ENCODE results near the gene ASPG. TPM values are rescaled to one million over a fixed set of nuclear protein-coding genes. Genes with fewer than 3 reads are reported as not detected.

Gene ASPG
- total and polyA plus RNA-seq, 2 of the 13 experiments (the other 11 are each of a cell fraction or from before 2014, with no cell fraction given), result not detected

DNA sequence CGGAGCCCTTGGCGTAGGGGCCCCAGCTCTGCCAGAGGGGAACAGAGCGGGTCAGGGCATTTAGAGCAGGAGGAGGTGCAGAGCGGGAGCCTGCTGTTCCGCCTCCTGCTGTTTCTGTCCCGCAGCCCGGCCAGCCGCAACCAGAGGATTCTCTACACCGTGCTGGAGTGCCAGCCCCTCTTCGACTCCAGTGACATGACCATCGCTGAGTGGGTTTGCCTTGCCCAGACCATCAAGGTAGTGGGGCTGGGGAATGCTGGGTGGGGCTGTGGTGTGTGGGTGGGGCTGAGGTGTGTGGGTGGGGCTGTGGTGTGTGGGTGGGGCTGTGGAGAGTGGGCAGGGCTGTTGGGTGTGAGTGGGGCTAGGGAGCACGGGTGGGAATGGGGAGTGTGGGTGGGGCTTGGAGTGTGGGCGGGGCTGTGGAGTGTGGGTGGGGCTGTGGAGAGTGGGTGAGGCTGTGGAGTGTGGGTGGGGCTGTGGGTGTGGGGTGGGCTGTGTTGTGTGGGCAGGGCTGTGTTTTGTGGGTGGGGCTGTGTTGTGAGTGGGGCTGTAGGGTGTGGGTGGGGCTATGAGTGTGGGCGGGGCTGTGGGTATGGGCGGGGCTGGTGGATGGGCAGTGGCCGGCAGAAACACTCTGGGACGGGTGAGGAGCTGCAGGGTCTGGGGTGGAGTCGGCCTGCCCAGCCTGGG is 8.0 kb downstream of the ASPG start (continued):
- TF ChIP-seq, protein P1, sequence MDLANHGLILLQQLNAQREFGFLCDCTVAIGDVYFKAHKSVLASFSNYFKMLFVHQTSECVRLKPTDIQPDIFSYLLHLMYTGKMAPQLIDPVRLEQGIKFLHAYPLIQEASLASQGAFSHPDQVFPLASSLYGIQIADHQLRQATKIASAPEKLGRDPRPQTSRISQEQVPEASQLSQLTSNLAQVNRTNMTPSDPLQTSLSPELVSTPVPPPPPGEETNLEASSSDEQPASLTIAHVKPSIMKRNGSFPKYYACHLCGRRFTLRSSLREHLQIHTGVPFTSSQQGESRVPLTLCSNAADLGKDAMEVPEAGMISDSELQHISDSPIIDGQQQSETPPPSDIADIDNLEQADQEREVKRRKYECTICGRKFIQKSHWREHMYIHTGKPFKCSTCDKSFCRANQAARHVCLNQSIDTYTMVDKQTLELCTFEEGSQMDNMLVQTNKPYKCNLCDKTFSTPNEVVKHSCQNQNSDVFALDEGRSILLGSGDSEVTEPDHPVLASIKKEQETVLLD (CRISPR knock-in tag; IDR thresholded peaks at IDR 0.05; ENCODE audit: low read depth), result no peak
- TF ChIP-seq ZNF296 (CRISPR knock-in tag; conservative IDR thresholded peaks at IDR 0.05), result no peak
- no peak for TF ChIP-seq ZNF205 (CRISPR knock-in tag; IDR thresholded peaks at IDR 0.05)

DNA sequence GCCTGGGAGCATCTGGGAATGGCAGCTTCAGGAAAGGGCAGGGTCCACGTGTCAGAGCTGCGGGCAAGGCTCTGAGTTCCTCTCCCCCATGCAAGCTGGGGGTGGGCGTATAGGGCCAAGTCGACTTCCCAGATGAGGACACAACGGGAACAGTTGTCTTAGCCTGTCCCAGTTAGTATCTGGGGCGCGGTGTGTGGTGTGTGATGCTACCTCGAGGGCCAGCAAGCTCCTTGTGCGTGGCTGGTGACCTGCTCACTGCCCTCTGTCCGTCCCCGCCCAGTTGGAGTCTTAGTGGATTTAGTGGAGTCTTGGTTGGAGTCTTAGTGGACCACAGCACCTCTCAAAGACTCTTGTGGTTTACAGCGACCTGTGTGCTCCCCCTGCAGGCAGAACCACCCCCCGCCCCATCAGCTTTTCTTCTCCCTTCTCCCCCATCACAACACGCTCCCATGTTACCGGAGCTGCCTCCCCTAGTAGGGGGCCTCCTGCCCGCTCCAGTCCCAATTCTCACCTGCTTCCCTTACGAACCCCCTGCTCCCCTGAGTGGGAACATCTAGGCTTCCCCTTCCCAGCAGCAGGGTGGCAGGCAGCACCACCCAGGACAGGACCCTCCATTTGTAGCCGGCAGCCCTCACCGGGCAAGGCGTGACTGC is 8.7 kb downstream of the ASPG start:
- no TSS peak for BruUV-seq (replicated peaks)
- no peak for FAIRE-seq
- H3K9ac ChIP-seq (ENCODE audit: insufficient read depth, low read depth, low read length), result no peak overlapping the region
- in situ Hi-C loops (cut with HindIII; ENCODE audit: extremely low pct_ligation_motif_present, low pct_unique_long_range_greater_than_20kb), result no loop called here
- WGBS (ENCODE audit: low lambda C conversion rate), result 25% methylated on average over 5 of the region's 20 CpGs
- H2AFZ ChIP-seq (ENCODE audit: low read length), result no peak overlapping the region
- peaks cover 3 to 15% of the 10 kb centered on the region in 2 experiments; a peak in 2 of 5 replicates for H3K27me3 ChIP-seq (ENCODE audit: control insufficient read depth in 1 of 2, insufficient read depth in 2 of 2, low read length in 2 of 2)
- no peak overlapping the region for H3K4me3 ChIP-seq (replicated peaks in 1 of 3; ENCODE audit: insufficient read depth in 1 of 3, low read depth in 2 of 3, low read length in 3 of 3)
- intact Hi-C loops (cut with micrococcal nuclease; ENCODE audit: unreplicated experiment), result no loop called here
- H3K9me3 ChIP-seq (ENCODE audit: low read length), result no peaks in the 10 kb centered on the region
- H3K79me2 ChIP-seq (ENCODE audit: insufficient read depth, low read length), result no peaks in the 10 kb centered on the region
- no peak overlapping the region for H3K27ac ChIP-seq (ENCODE audit: extremely low read length, insufficient read depth, low read length)
- TF ChIP-seq TEAD3 (CRISPR knock-in tag; optimal IDR thresholded peaks at IDR 0.05; ENCODE audit: borderline replicate concordance) (no peak), MTA1 (CRISPR knock-in tag; IDR thresholded peaks at IDR 0.05; ENCODE audit: borderline replicate concordance) (peak; percentile 26; the same call in 1 of the 2 replicates), SNAPC2 (CRISPR knock-in tag; IDR thresholded peaks at IDR 0.05) (no peak)
- ChIA-PET POLR2A (no interaction called here), CTCF (ENCODE audit: low intra/inter-chr PET ratio, low total read pairs) (interaction anchor here (1.0 to 1.4 kb wide), 3 partner anchors 16 to 43 kb away, joined by 3 to 6 read pairs (median 5); no protein-coding TSS in a partner anchor)
- H3K36me3 ChIP-seq (replicated peaks in 1 of 2; ENCODE audit: control insufficient read depth in 1 of 2, insufficient read depth in 2 of 2, low read length in 2 of 2), result no peaks in the 10 kb centered on the region
- H3K4me1 ChIP-seq (ENCODE audit: insufficient read depth, low read length), result peaks cover 7% of the 10 kb centered on the region; the same call in 1 of the 2 replicates
- no peak for ATAC-seq
- H4K20me1 ChIP-seq (ENCODE audit: insufficient read depth, low read length), result no peaks in the 10 kb centered on the region; the same call in 1 of the 2 replicates
- no peak overlapping the region for H3K4me2 ChIP-seq (ENCODE audit: low read depth, low read length)
- no peak for DNase-seq (ENCODE audit: low spot score)

Measured in HepG2 (cell line).